ENCODE results near the gene SNX1. TPM values are rescaled to one million over a fixed set of nuclear protein-coding genes. Genes with fewer than 3 reads are reported as not detected.
"Not testable (repeated sequence)": the region's sequence is repeated elsewhere in the genome, so short reads cannot be mapped to it uniquely, and the experiment has no call there.

The SNX1 gene
- total and polyA plus RNA-seq, 10 of the 15 experiments (the other 5 are each of a cell fraction or from before 2014, with no cell fraction given): 17.8 to 115 (median 96.3) TPM

- SMC1A ChIA-PET (ENCODE audit: uncharacterized antibody, unreplicated experiment): interaction anchor here (1.0 kb wide), 1 partner anchor 20 kb away, joined by 4 read pairs; no protein-coding TSS in a partner anchor
- POLR2A ChIA-PET: interaction anchor here (0.6 to 1.4 kb wide), 3 partner anchors 19 to 929 kb away, joined by 3 to 4 read pairs (median 3); partner anchors contain the start of gene RAB8B
- intact Hi-C loops (cut with micrococcal nuclease; ENCODE audit: unreplicated experiment): no loop called here
Observed at GRCh38 chr15:64117759-64118487, 22.1 kb downstream of the SNX1 start.

GRCh38 chr15:64120322-64120721, 24.5 kb downstream of the SNX1 start:
- POLR2A ChIA-PET; H3K4me3 ChIP-seq; H4K20me1 ChIP-seq (ENCODE audit: control insufficient read depth, insufficient read depth); H3K4me2 ChIP-seq (ENCODE audit: control insufficient read depth, insufficient read depth); DNase-seq (ENCODE audit: low read depth, low spot score); H3K27me3 ChIP-seq (replicated peaks in 1 of 2; ENCODE audit: control insufficient read depth in 2 of 2, insufficient read depth in 2 of 2, low read length in 1 of 2); H3K4me1 ChIP-seq (ENCODE audit: control insufficient read depth, insufficient read depth, low read length); SMC1A ChIA-PET (ENCODE audit: uncharacterized antibody, unreplicated experiment); H3K9ac ChIP-seq (ENCODE audit: control insufficient read depth, insufficient read depth, low read length); BruUV-seq (replicated peaks); intact Hi-C loops (cut with micrococcal nuclease; ENCODE audit: unreplicated experiment); ATAC-seq; H2AFZ ChIP-seq (ENCODE audit: control insufficient read depth, low read depth, low read length); FAIRE-seq; in situ Hi-C loops (cut with MboI); H3K79me2 ChIP-seq (ENCODE audit: control insufficient read depth, insufficient read depth, low read length); H3K27ac ChIP-seq (ENCODE audit: control insufficient read depth, insufficient read depth); H3K9me3 ChIP-seq (replicated peaks; ENCODE audit: control insufficient read depth, insufficient read depth, low read length): not testable (repeated sequence)
- H3K36me3 ChIP-seq (ENCODE audit: control insufficient read depth in 2 of 2, insufficient read depth in 2 of 2, low read length in 1 of 2): peaks cover 13 to 32% of the 10 kb centered on the region in 2 experiments
- CTCF ChIA-PET: interaction anchor here (0.6 to 1.8 kb wide), 4 partner anchors 10 to 1732 kb away, joined by 3 to 5 read pairs (median 4); no protein-coding TSS in a partner anchor
- RAD21 ChIA-PET (ENCODE audit: unreplicated experiment): interaction anchor here (0.9 kb wide), 1 partner anchor 33 kb away, joined by 3 read pairs; no protein-coding TSS in a partner anchor
- WGBS (ENCODE audit: insufficient coverage, insufficient replicate concordance, low lambda C conversion rate, missing lambda C conversion rate): 83% methylated on average over 2 of the region's 2 CpGs

More at GRCh38 chr15:64117759-64118487, 22.1 kb downstream of the SNX1 start:
- TF ChIP-seq HCFC1 (IDR thresholded peaks at IDR 0.05; ENCODE audit: low read length) (no peak), KDM1A (IDR thresholded peaks at IDR 0.05; ENCODE audit: borderline replicate concordance) (no peak), MEF2B (IDR thresholded peaks at IDR 0.05; ENCODE audit: partially characterized antibody, poor library complexity, severe bottlenecking) (no peak), JUNB (IDR thresholded peaks at IDR 0.05) (no peak), CBX5 (IDR thresholded peaks at IDR 0.05; ENCODE audit: low read depth) (no peak), CBX3 (IDR thresholded peaks at IDR 0.05; ENCODE audit: borderline replicate concordance, low read depth) (no peak), RUNX3 (IDR thresholded peaks at IDR 0.05; ENCODE audit: low read length) (no peak), POLR2A (IDR thresholded peaks at IDR 0.05; ENCODE audit: low read depth, low read length) (no peak), CHD2 (IDR thresholded peaks at IDR 0.05; ENCODE audit: borderline replicate concordance, low read depth, low read length) (no peak), ZZZ3 (IDR thresholded peaks at IDR 0.05; ENCODE audit: control insufficient read depth, insufficient read length, low read depth) (no peak), SMAD5 (IDR thresholded peaks at IDR 0.05; ENCODE audit: low read depth) (no peak), BMI1 (IDR thresholded peaks at IDR 0.05; ENCODE audit: borderline replicate concordance) (no peak), SMC3 (IDR thresholded peaks at IDR 0.05; ENCODE audit: borderline replicate concordance, low read length) (no peak), CREM (IDR thresholded peaks at IDR 0.05; ENCODE audit: low read depth) (no peak), SREBF2 (IDR thresholded peaks at IDR 0.05; ENCODE audit: low read length) (no peak), YY1 (IDR thresholded peaks at IDR 0.05; ENCODE audit: low read depth, low read length) (no peak)
- Histone ChIP-seq H3K4me2 (ENCODE audit: control insufficient read depth, insufficient read depth) (no peak overlapping the region), H3K4me1 (ENCODE audit: control insufficient read depth, insufficient read depth, low read length) (no peaks in the 10 kb centered on the region), H3K36me3 (ENCODE audit: control insufficient read depth in 2 of 2, insufficient read depth in 2 of 2, low read length in 1 of 2) (peaks cover 13 to 34% of the 10 kb centered on the region in 2 experiments), H2AFZ (ENCODE audit: control insufficient read depth, low read depth, low read length) (no peak overlapping the region), H3K27me3 (replicated peaks in 1 of 2; ENCODE audit: control insufficient read depth in 2 of 2, insufficient read depth in 2 of 2, low read length in 1 of 2) (no peaks in the 10 kb centered on the region), H3K9me3 (replicated peaks; ENCODE audit: control insufficient read depth, insufficient read depth, low read length) (no peaks in the 10 kb centered on the region), H3K9ac (ENCODE audit: control insufficient read depth, insufficient read depth, low read length) (no peak overlapping the region), H3K79me2 (ENCODE audit: control insufficient read depth, insufficient read depth, low read length) (no peaks in the 10 kb centered on the region), H4K20me1 (ENCODE audit: control insufficient read depth, insufficient read depth) (no peaks in the 10 kb centered on the region), H3K27ac (ENCODE audit: control insufficient read depth, insufficient read depth) (no peak overlapping the region), H3K4me3 (no peak overlapping the region)
- WGBS (ENCODE audit: insufficient coverage, insufficient replicate concordance, low lambda C conversion rate, missing lambda C conversion rate): 97% methylated on average over 5 of the region's 5 CpGs
- ChIA-PET RAD21 (ENCODE audit: unreplicated experiment) (no interaction called here), CTCF (interaction anchor here (0.5 to 1.1 kb wide), 3 partner anchors 8 to 43 kb away, joined by 3 read pairs; no protein-coding TSS in a partner anchor)
- no TSS peak for BruUV-seq (replicated peaks)
- in situ Hi-C loops (cut with MboI): no loop called here
- ATAC-seq (no peak), FAIRE-seq (no peak), DNase-seq (ENCODE audit: low read depth, low spot score) (no peak)

Measured in GM12878 (cell line).